ENCODE results near the gene SATL1. TPM values are rescaled to one million over a fixed set of nuclear protein-coding genes. Genes with fewer than 3 reads are reported as not detected.
A peak's percentile ranks its signal among the peaks of the same experiment; 100 is the strongest.

Gene SATL1
- total and polyA plus RNA-seq, 2 donors (not counting 3 experiments of a cell fraction or from before 2014, with no cell fraction given): not detected

- intact Hi-C loops (cut with micrococcal nuclease) (loop anchor here (5.0 kb wide), 1 partner anchor 1004 kb away; no protein-coding TSS in a partner anchor), dilution Hi-C loops (cut with MboI; ENCODE audit: extremely low pct_ligation_motif_present, low sequenced_read_pairs) (no loop called here)
- BruUV-seq (replicated peaks): no TSS peak
- no peak overlapping the region for H3K4me2 ChIP-seq (ENCODE audit: insufficient read depth, low read length)
- no peaks in the 10 kb centered on the region for H3K79me2 ChIP-seq (ENCODE audit: control insufficient read depth, insufficient read depth, low read length)
- no peaks in the 10 kb centered on the region for H3K36me3 ChIP-seq (ENCODE audit: control insufficient read depth in 2 of 2, extremely low read depth in 1 of 2, insufficient read depth in 2 of 2, low read length in 2 of 2)
- ChIA-PET CTCF (interaction anchor here (2.4 to 2.7 kb wide), 3 partner anchors 60 to 1007 kb away, joined by 6 to 51 read pairs (median 27); no protein-coding TSS in a partner anchor), POLR2A (no interaction called here)
- H3K4me3 ChIP-seq (replicated peaks in 1 of 3; ENCODE audit: insufficient read depth in 1 of 3, low read depth in 1 of 3, low read length in 3 of 3): no peak overlapping the region
- peaks cover 12% of the 10 kb centered on the region for H3K4me1 ChIP-seq (ENCODE audit: control insufficient read depth, extremely low read depth, insufficient read depth, low read length)
- H3K9me3 ChIP-seq (replicated peaks; ENCODE audit: control insufficient read depth, insufficient read depth, low read length): no peaks in the 10 kb centered on the region
- H4K20me1 ChIP-seq (replicated peaks; ENCODE audit: control insufficient read depth, extremely low read depth, insufficient read depth, low read length): no peaks in the 10 kb centered on the region
- no peak overlapping the region for H2AFZ ChIP-seq (ENCODE audit: low read depth, low read length)
- H3K9ac ChIP-seq (replicated peaks; ENCODE audit: extremely low read depth, insufficient read depth, low read length): no peak overlapping the region
- peak overlapping the region; percentile 29 for H3K27ac ChIP-seq (ENCODE audit: insufficient read depth, low read depth, low read length)
- H3K27me3 ChIP-seq (ENCODE audit: control insufficient read depth in 2 of 2, insufficient read depth in 2 of 2, low read length in 2 of 2): no peaks in the 10 kb centered on the region
- FAIRE-seq: no peak
- no peaks in the 10 kb centered on the region for H3K9me1 ChIP-seq (replicated peaks; ENCODE audit: control insufficient read depth, extremely low read depth, insufficient read depth, low read length)
- DNase-seq (ENCODE audit: low read depth, low spot score): peak; percentile 1
- no peak for TF ChIP-seq GATA2 (IDR thresholded peaks at IDR 0.05; ENCODE audit: insufficient read depth, insufficient read length, low read depth, low read length)
- no peak for TF ChIP-seq POLR2AphosphoS5 (IDR thresholded peaks at IDR 0.05; ENCODE audit: insufficient read depth, low read depth, low read length)
Observed at GRCh38 chrX:85051627-85052026, 192.0 kb downstream of the SATL1 start.

Other genes with a start within 250 kb of the SATL1 start
- 16.4 and 17.4 TPM in 2 replicates for gene APOOL, start 239.9 kb downstream of the SATL1 start, total RNA-seq
- 2.4 and 3.4 TPM in 2 replicates for gene APOOL, start 239.9 kb downstream of the SATL1 start, polyA plus RNA-seq
- 5.0 and 5.2 TPM in 2 replicates for gene ZNF711, start 212 bp upstream of the SATL1 start, total RNA-seq
- 1.3 and 2.2 TPM in 2 replicates for gene ZNF711, start 212 bp upstream of the SATL1 start, polyA plus RNA-seq
- gene POF1B, start 135.9 kb upstream of the SATL1 start, total RNA-seq: 0.20 TPM in 1 of 2 replicates, not detected in the other
- not detected in 2 replicates for gene POF1B, start 135.9 kb upstream of the SATL1 start, polyA plus RNA-seq

All from endothelial cell of umbilical vein (primary cell).